ENCODE measurements around the gene PALB2. TPM values are rescaled to one million over a fixed set of nuclear protein-coding genes. Genes with fewer than 3 reads are reported as not detected.

The PALB2 gene
- total RNA-seq, 2 experiments from 2014 or later, result 3.8 to 5.1 TPM

DNA sequence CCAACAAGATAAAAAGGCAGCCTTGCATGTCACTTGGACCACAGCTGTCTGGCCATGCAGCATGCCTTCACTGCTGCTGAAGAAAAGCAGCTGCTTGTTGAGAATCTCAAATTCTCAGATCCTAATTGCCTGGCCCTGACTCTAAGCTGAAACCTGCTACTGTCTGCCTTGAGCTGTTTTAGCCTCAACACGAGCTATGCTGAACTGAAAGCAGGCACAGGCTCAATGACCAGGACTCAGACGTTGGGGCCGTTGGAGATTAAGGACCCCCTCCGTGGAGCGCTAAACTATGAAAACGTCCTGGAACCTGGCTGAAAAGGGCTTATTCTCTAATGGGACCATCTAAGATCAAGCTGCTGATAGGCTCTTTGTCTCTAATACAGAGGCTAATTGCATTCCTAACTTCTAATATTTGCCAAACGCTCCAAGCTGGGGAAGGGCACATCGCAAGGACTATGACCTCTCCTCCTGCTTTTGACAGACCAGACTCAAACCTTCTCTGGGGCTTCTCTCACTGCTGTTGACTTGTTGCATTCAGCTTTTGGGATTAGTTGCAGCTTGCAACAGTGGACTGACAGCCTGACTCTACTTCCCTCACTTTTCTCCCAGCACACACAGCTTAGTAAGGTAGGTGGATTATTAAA, 33.0 kb upstream of the PALB2 start:
- no peaks in the 10 kb centered on the region for H3K9me3 Mint-ChIP-seq
- Histone ChIP-seq H3K27me3 (ENCODE audit: control insufficient read depth in 1 of 2, insufficient read depth in 2 of 2, low read length in 2 of 2) (no peaks in the 10 kb centered on the region), H3K4me3 (ENCODE audit: low read length) (no peak overlapping the region), H3K4me1 (ENCODE audit: insufficient read depth, low read length) (peaks cover 11% of the 10 kb centered on the region), H3K27ac (ENCODE audit: low read depth in 1 of 2, low read length in 2 of 2) (no peak overlapping the region), H3K9me3 (ENCODE audit: control insufficient read depth in 1 of 2, insufficient read depth in 1 of 2, low read length in 2 of 2) (no peaks in the 10 kb centered on the region), H3K36me3 (ENCODE audit: insufficient read depth, low read length) (peaks cover 15% of the 10 kb centered on the region)
- CTCF ChIA-PET, result no interaction called here
- peaks cover 36% of the 10 kb centered on the region for H3K36me3 Mint-ChIP-seq (ENCODE audit: low read depth)
- no peaks in the 10 kb centered on the region for H3K27me3 Mint-ChIP-seq
- intact Hi-C loops (cut with DNase I, micrococcal nuclease), result loop anchor here in 1 of 2 experiments (10.0 kb wide), 1 partner anchor 361 kb away; no protein-coding TSS in a partner anchor
- H3K27ac Mint-ChIP-seq, result no peak overlapping the region
- DNase-seq, result no peak
- no peak overlapping the region for H3K4me3 Mint-ChIP-seq
- TF ChIP-seq, protein P1, sequence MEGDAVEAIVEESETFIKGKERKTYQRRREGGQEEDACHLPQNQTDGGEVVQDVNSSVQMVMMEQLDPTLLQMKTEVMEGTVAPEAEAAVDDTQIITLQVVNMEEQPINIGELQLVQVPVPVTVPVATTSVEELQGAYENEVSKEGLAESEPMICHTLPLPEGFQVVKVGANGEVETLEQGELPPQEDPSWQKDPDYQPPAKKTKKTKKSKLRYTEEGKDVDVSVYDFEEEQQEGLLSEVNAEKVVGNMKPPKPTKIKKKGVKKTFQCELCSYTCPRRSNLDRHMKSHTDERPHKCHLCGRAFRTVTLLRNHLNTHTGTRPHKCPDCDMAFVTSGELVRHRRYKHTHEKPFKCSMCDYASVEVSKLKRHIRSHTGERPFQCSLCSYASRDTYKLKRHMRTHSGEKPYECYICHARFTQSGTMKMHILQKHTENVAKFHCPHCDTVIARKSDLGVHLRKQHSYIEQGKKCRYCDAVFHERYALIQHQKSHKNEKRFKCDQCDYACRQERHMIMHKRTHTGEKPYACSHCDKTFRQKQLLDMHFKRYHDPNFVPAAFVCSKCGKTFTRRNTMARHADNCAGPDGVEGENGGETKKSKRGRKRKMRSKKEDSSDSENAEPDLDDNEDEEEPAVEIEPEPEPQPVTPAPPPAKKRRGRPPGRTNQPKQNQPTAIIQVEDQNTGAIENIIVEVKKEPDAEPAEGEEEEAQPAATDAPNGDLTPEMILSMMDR (IDR thresholded peaks at IDR 0.05), result no peak
- POLR2A ChIA-PET, result no interaction called here
- no peak for ATAC-seq (ENCODE audit: poor library complexity)
- peaks cover 14% of the 10 kb centered on the region for H3K4me1 Mint-ChIP-seq (ENCODE audit: low read depth)

DNA sequence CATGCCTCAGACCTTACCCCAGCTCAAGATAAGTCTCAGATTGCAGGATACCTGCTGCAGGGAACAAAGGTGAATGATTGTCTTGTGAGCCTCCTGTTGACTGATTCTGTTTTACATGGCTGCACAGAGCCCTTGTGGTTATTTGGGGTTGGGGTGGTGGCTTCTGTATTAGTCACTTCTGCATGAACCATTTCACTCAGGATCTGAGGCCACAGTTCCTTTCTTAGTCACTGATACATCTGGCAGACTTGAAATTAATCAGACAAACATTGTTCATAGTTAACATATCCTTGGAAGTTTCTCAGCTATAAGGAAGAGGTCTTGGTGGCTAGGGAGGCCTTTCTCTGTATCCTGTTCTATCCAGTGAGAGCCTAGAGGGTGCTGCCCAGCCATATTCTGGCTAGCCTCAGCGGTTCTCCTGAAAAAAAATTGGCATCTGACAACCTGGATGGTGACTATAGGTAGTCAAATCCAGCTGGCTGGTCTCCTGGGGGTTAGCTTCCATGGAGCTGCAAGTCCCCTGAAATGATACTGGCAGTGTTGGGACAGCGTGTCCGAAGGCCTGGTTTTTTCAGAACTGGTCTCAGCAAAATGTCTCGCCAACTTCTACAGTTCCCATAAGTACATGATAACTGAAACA, 29.1 kb upstream of the PALB2 start:
- no peaks in the 10 kb centered on the region for H3K4me1 ChIP-seq (ENCODE audit: insufficient read depth, low read length)
- DNase-seq (no peak), ATAC-seq (ENCODE audit: poor library complexity) (no peak)
- no peaks in the 10 kb centered on the region for H3K27me3 Mint-ChIP-seq
- no peak overlapping the region for H3K27ac Mint-ChIP-seq
- H3K27me3 ChIP-seq (ENCODE audit: control insufficient read depth in 1 of 2, insufficient read depth in 2 of 2, low read length in 2 of 2), result no peaks in the 10 kb centered on the region
- H3K4me3 Mint-ChIP-seq, result no peak overlapping the region
- H3K9me3 Mint-ChIP-seq, result no peaks in the 10 kb centered on the region
- H3K4me3 ChIP-seq (ENCODE audit: low read length), result no peak overlapping the region
- H3K36me3 ChIP-seq (ENCODE audit: insufficient read depth, low read length), result peaks cover 52% of the 10 kb centered on the region
- no peaks in the 10 kb centered on the region for H3K9me3 ChIP-seq (ENCODE audit: control insufficient read depth in 1 of 2, insufficient read depth in 1 of 2, low read length in 2 of 2)
- ChIA-PET CTCF (no interaction called here), POLR2A (no interaction called here)
- no peaks in the 10 kb centered on the region for H3K4me1 Mint-ChIP-seq (ENCODE audit: low read depth)
- TF ChIP-seq, protein P1 (IDR thresholded peaks at IDR 0.05), result no peak
- no peak overlapping the region for H3K27ac ChIP-seq (ENCODE audit: low read depth in 1 of 2, low read length in 2 of 2)
- peaks cover 75% of the 10 kb centered on the region for H3K36me3 Mint-ChIP-seq (ENCODE audit: low read depth)
- intact Hi-C loops (cut with DNase I, micrococcal nuclease), result loop anchor here in 1 of 2 experiments (10.0 kb wide), 1 partner anchor 365 kb away; no protein-coding TSS in a partner anchor

DNA sequence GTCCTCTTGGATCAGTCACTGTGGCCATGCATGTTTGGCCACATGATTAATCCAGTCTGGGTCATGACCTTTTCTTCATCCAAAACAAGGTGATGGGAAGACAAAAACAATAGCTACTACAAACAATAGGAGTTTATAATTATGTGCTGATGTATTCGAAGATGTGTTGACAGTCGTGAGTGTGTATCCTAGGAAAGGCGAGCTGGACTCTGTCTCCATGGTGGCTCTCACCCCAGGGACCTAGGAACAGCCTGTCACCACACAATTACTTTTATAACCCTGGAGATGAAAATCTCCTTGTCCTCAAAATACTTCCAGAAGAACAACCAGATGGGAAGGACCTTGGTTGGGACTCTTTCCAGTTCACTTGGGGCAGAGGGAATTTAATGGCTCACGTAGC, 27.8 kb upstream of the PALB2 start:
- Histone ChIP-seq H3K27me3 (ENCODE audit: control insufficient read depth in 1 of 2, insufficient read depth in 2 of 2, low read length in 2 of 2) (no peaks in the 10 kb centered on the region), H3K36me3 (ENCODE audit: insufficient read depth, low read length) (peaks cover 65% of the 10 kb centered on the region), H3K4me3 (ENCODE audit: low read length) (no peak overlapping the region), H3K9me3 (ENCODE audit: control insufficient read depth in 1 of 2, insufficient read depth in 1 of 2, low read length in 2 of 2) (no peaks in the 10 kb centered on the region), H3K27ac (ENCODE audit: low read depth in 1 of 2, low read length in 2 of 2) (no peak overlapping the region), H3K4me1 (ENCODE audit: insufficient read depth, low read length) (no peaks in the 10 kb centered on the region)
- Mint-ChIP-seq H3K4me3 (no peak overlapping the region), H3K9me3 (no peaks in the 10 kb centered on the region), H3K4me1 (ENCODE audit: low read depth) (no peaks in the 10 kb centered on the region), H3K27ac (no peak overlapping the region), H3K27me3 (no peaks in the 10 kb centered on the region), H3K36me3 (ENCODE audit: low read depth) (peaks cover 88% of the 10 kb centered on the region)
- ATAC-seq (ENCODE audit: poor library complexity), result no peak
- intact Hi-C loops (cut with DNase I, micrococcal nuclease), result no loop called here
- CTCF ChIA-PET, result interaction anchor here (0.5 kb wide), 1 partner anchor 493 kb away, joined by 3 read pairs; no protein-coding TSS in a partner anchor
- POLR2A ChIA-PET, result interaction anchor here (1.2 kb wide), 1 partner anchor 9 kb away, joined by 4 read pairs; no protein-coding TSS in a partner anchor
- TF ChIP-seq, protein P1 (IDR thresholded peaks at IDR 0.05), result no peak
- no peak for DNase-seq

All from CD4-positive, alpha-beta T cell (primary cell).